GM19043 (cell line): Measurements from ENCODE around the gene VWCE.
"Not testable (repeated sequence)": the region's sequence is repeated elsewhere in the genome, so short reads cannot be mapped to it uniquely, and the experiment has no call there.

Experiments
- ATAC-seq: cut with Tn5 transposase; IDR thresholded peaks from one replicate; pipeline ENCODE4 v1.9.1; 2021; ENCODE audit warnings: low read depth; ENCODE audit not compliant: unreplicated experiment

The VWCE gene

DNA sequence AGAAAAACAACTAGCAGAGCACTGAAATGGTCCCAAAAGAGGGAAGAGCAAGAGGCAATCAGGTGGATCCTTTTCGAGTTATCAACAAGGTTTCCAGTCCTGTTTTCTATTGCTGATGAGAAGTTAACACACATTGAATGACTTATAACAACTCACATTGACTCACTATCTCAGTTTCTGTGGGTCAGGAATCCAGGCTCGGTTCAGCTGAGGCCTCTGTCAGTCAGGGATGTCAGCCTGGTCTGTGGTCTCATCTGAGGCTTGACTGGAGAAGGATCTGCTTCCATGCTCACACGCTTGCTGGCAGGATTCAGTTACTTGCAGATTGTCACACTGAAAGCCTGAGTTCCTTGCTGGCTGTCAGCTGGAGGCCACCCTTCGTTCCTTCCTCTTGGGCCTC, 76.8 kb downstream of the VWCE start:
- ATAC-seq, result not testable (repeated sequence)

DNA sequence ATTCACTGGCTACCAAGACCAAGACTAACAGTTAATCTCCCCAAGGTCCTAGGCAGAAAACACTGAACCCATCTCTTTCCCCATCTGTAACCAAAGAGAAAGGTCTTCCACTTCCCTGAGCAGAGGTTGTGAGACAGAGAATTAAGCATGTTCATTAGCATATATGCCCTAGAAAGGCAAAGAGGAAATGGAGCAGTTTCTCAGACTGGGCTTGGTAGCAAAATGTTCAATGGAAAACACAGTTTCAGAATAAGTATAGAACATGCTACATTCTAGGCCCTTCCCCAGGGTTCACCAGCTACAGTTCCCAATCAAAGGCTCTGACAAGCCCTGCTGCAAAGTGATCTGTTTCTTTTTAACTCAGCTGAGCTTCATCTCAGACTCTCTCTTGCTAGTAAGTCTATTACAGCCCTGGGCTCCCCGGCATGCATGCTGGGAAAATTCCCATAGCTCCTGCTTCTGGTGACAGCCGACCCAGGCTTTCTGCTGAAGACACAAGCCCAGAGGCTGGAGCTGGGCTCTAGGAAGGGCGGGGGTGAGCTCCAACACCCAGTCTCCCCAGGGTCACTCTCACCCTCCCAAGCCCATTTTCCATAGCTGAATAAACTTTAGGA, 81.3 kb downstream of the VWCE start:
- not testable (repeated sequence) for ATAC-seq

DNA sequence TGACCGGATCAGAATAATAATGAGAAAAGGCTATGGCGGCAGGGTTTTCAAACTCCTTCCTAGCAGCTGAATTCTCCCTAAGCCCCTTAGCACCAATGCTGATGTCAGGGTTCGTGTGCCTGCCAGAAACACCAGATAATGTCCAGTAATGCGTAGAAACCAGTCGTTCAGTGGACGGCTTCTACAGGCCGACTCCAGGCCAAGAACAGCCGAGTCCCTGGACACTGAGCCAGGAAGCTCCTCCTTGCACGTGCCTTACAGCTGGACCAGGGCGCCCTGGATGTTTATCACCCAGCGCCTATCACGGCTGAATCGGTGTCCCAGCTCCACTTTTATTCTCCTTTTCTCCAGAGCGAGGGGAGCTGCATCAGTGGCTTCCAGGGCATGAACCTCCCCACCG, 82.9 kb downstream of the VWCE start:
- not testable (repeated sequence) for ATAC-seq

DNA sequence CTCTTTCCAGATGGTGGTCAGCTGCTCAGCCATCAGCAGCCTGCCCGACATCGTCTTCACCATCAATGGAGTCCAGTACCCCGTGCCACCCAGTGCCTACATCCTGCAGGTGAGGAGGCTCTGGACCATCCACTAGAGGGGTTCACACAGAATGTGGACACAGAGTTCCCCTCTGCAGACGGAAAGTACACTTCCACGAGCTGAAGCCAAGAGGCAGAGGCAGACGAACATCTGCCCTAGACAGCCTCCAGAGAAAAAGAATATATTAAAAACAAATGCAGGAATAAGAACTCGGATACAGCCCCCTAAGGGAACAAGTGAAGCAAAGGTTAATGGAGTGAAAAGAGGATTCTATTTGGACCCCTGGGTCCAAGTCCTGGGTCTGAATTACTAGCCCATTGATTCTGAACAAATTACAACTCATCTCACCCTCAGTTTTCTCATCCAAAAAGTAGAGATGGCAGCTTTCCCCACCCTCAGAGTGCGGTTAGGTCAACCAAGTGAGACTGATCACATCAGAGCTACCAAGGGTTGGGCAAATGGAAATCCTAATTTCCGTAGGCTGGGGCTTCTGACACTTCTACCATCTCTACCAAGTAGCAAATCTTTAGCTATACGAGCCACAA, 83.7 kb downstream of the VWCE start:
- not testable (repeated sequence) for ATAC-seq

DNA sequence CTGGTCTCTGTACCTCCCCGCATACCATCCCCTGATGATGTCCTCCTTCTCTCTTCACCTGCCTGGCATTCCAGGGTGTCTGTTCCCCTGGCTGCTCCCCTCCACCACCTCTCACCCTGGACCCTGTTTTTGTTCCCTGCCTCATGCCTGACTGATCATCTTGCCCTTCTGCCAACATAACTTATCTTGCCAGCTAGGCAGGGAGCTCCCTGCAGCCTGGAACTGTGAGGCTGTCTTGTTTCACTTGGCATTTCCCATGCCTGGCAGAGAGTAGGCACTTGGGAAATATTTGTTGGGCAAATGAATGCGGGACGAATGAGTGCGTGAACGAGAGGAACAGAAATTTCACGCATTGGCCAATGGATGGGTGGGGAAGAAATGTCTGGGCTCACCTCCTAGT, 84.5 kb downstream of the VWCE start:
- not testable (repeated sequence) for ATAC-seq
